ENCODE results near the gene LCN2.

Gene LCN2

DNA sequence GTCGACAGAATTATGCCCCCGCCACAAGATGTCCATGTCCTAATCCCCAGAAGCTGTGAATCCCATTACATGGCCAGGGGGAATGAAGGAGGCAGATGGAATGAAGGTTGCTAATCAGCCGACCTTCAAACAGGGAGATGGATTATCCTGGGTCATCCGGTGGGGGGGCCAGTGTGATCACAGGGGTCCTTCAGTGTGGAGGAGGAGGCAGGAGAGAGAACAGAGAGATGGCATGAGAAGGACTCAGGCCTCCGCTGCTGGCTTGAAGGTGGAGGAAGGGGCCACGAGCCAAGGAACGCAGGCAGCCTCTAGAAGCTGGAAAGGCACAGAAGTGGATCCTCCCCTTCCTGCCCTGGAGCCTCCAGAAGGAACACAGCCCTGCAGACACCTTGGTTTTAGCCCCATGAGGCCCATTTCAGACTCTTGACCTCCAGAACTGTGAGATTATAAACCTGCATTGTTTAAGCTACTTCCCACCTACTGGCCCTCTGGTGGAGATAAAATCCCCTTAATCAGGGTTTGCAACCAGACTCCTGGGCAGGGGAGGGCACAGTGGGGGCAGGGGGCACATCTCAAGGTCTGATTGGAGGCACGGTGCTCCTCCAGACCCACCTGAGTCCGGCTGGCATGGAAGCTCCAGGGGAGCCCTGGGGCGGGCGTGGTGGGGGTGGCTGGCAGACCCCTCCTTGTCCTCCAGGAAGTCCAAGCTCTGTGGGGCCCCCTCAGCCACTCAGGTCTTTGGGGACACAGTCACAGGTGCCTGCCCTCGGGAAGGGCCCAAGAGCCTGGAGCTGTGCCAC is 35.5 kb upstream of the LCN2 start:
- Mint-ChIP-seq H3K27me3 (ENCODE audit: low read depth, poor library complexity) (peaks cover 4% of the 10 kb centered on the region), H3K4me1 (peaks cover 27% of the 10 kb centered on the region), H3K27ac (no peak overlapping the region), H3K9me3 (peaks cover 3% of the 10 kb centered on the region), H3K36me3 (ENCODE audit: low read depth) (peaks cover 21% of the 10 kb centered on the region), H3K4me3 (no peak overlapping the region)
- no peak for DNase-seq
- TF ChIP-seq, protein P1, sequence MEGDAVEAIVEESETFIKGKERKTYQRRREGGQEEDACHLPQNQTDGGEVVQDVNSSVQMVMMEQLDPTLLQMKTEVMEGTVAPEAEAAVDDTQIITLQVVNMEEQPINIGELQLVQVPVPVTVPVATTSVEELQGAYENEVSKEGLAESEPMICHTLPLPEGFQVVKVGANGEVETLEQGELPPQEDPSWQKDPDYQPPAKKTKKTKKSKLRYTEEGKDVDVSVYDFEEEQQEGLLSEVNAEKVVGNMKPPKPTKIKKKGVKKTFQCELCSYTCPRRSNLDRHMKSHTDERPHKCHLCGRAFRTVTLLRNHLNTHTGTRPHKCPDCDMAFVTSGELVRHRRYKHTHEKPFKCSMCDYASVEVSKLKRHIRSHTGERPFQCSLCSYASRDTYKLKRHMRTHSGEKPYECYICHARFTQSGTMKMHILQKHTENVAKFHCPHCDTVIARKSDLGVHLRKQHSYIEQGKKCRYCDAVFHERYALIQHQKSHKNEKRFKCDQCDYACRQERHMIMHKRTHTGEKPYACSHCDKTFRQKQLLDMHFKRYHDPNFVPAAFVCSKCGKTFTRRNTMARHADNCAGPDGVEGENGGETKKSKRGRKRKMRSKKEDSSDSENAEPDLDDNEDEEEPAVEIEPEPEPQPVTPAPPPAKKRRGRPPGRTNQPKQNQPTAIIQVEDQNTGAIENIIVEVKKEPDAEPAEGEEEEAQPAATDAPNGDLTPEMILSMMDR (IDR thresholded peaks at IDR 0.05) = no peak

DNA sequence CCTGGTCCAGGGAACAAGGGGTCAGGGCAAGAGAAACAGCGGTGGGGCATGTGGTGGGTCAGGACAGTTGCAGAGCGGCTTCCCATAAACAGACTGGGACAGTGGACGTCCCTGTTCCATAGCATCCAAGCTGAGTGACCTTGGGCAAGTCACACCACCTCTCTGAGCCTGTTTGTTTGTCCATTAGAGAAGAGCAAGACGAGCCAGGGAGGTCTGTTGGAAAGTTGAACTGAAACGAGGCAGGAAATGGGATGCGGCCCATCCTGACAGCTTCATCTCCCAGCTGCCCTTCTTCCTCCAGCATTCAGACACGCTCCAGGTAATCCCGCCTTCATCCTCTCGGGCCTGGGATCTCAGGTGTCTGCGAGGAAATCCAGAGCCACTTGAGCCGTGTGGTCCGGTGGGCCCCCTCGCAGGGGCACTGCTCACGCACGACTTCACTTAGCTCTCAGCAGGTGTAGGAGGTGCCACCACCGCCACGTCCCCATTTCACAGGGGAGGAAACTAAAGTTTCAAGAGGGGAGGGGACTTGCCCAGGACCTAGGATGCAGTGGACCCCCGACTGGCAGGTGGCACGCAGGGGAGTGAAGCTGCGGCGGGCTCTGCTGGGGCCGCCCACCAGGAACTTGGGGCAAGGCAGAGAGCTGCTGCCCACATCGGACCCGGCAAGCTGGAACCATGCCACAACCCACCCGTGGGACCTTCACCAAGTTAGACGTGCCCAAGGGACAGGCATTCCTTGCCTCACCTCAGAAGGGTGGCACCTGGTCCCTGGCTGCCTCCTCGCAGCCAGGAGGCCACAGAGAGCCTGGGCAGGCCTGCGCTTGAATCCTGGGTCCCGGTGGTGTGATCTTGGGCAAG is 34.7 kb upstream of the LCN2 start:
- no peak for DNase-seq
- peaks cover 3% of the 10 kb centered on the region for H3K9me3 Mint-ChIP-seq
- H3K36me3 Mint-ChIP-seq (ENCODE audit: low read depth) = peaks cover 19% of the 10 kb centered on the region
- H3K4me1 Mint-ChIP-seq = peaks cover 19% of the 10 kb centered on the region
- no peak overlapping the region for H3K27ac Mint-ChIP-seq
- TF ChIP-seq, protein P1 (IDR thresholded peaks at IDR 0.05) = no peak
- peaks cover 4% of the 10 kb centered on the region for H3K27me3 Mint-ChIP-seq (ENCODE audit: low read depth, poor library complexity)
- no peak overlapping the region for H3K4me3 Mint-ChIP-seq

DNA sequence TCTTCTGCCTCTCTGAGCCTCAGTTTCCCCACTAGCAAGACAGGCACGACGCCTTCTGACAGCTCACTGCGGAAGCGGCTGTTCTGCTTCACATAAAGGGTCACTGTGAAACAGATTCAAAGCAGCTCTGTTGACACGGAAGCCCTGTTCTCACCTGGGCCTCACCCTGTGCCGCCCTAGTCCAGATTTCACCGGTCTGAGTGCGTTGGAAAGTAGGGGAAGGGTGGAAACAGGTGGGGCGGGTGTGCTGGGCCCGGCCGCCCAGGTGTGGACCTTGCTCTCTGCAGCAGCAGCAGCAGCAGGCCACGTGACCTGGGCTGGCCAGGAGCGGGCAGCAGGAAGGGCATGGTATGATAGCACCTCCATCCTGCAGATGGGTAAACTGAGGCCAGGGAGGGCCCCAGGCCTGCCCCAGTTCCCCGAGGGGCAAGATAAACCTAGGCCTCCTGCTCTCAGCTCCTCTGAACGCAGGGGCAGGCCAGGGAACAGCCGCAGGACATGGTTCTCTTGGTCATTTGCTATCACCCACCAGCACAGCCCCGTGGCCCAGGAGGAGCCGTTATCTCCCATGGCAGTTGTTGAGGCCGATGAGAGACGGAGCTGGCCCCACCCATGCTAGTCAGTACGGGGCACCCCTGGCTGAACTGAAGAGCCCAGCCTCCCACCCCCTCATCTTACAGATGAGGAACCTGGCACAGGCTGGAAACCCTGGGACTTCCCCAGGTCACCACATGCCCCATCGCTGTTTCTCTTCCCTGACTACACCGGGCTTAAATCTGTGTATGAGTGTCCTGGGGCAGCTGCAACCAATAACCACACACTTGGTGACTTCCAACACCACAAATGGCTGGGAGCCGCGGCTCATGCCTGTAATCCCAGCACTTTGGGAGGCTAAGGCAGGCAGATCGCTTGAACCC is 33.8 kb upstream of the LCN2 start:
- Mint-ChIP-seq H3K4me3 (no peak overlapping the region), H3K4me1 (peaks cover 12% of the 10 kb centered on the region), H3K27ac (no peak overlapping the region), H3K27me3 (ENCODE audit: low read depth, poor library complexity) (peaks cover 2% of the 10 kb centered on the region), H3K9me3 (peaks cover 3% of the 10 kb centered on the region), H3K36me3 (ENCODE audit: low read depth) (peaks cover 16% of the 10 kb centered on the region)
- TF ChIP-seq, protein P1 (IDR thresholded peaks at IDR 0.05) = no peak
- DNase-seq = no peak

DNA sequence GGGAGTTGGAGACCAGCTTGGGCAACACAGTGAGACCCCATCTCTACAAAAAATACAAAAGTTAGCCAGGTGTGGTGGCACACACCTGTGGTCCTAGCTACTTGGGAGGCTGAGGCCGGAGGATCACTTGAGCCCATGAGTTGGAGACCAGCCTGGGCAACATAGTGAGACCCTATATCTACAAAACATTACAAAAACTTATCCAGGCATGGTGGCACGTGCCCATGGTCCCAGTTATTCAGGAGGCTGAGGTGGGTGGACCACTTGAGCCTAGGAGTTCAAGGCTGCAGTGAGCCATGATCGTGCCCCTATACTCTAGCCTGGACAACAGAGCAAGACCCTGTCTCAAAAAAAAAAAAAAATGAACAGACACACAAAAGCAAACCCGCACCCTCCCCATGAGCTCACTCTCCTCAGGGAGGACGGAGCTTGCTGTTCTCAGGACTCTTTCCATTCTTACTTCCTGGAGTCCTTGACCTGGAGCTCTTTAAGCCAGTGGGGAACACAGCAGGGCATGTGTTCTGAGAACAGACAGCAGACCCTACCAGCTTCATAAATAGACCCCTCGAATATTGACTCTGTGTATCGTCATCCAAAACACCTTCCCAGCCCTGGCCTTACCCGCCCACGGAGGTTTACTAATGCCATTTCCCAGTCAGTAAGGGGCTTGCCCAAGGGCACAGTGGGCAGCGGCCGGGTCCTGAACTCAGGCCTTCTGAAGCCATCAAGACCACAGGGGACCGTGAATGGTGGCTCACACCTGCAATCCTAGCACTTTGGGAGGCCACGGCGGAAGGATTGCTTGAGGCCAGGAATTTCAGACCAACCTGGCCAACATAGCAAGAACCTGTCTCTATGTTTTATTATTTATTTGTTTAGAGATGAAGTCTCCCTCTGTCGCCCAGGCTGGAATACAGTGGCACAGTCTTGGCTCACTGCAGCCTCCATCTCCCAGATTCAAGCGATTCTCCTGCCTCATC is 32.9 kb upstream of the LCN2 start:
- Mint-ChIP-seq H3K9me3 (peaks cover 3% of the 10 kb centered on the region), H3K27ac (no peak overlapping the region), H3K36me3 (ENCODE audit: low read depth) (peaks cover 16% of the 10 kb centered on the region), H3K27me3 (ENCODE audit: low read depth, poor library complexity) (no peaks in the 10 kb centered on the region), H3K4me3 (no peak overlapping the region), H3K4me1 (peaks cover 6% of the 10 kb centered on the region)
- no peak for DNase-seq
- TF ChIP-seq, protein P1 (IDR thresholded peaks at IDR 0.05) = no peak

All from nephron progenitor cell (in vitro differentiated cells).